ENCODE measurements around the gene PARD6G. TPM values are rescaled to one million over a fixed set of nuclear protein-coding genes. Genes with fewer than 3 reads are reported as not detected.

PARD6G gene
- total and polyA plus RNA-seq, 2 experiments from 2014 or later, result 8.2 to 11.8 TPM

DNA sequence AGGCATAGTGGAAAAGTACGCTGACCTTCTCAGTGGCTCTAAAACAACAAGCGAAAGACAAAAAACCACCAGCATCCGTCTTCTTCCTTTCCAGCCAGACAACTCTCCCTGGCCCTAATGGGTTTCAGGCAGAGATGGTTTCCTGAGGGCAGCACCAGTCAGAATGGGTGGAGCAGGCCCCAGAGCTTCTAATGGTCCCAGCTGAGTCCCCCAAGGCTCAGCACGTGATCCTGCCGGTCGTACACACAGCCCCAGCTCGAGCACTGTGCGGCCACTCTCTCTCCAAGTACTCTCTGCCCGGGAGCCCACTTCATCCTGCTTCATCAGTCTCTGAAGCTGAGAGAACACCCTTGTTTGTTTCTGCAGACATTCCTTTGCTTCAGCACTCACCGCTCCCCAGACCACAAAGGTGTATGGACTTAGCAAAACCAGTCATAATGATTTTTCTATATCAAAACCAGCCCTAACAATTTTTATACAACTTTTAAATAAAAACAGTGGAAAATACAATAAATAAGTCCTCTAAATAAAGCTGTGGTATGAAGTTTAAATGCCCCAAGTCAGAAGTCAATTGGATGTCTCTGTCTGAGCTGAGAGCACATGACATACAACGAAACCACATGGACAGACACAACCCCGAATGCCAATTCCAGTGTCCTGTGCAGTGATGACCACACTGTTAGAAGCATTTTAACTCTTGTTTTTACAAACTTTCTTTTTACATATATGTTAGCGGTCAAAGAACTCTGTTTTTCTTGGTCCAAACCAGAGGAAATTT, 63.9 kb downstream of the PARD6G start:
- TF ChIP-seq EZH2phosphoT487 (IDR thresholded peaks at IDR 0.05; ENCODE audit: low read depth, severe bottlenecking, unreplicated experiment) (no peak), EZH2 (IDR thresholded peaks at IDR 0.05; ENCODE audit: borderline replicate concordance) (no peak)
- TF ChIP-seq, protein P1, sequence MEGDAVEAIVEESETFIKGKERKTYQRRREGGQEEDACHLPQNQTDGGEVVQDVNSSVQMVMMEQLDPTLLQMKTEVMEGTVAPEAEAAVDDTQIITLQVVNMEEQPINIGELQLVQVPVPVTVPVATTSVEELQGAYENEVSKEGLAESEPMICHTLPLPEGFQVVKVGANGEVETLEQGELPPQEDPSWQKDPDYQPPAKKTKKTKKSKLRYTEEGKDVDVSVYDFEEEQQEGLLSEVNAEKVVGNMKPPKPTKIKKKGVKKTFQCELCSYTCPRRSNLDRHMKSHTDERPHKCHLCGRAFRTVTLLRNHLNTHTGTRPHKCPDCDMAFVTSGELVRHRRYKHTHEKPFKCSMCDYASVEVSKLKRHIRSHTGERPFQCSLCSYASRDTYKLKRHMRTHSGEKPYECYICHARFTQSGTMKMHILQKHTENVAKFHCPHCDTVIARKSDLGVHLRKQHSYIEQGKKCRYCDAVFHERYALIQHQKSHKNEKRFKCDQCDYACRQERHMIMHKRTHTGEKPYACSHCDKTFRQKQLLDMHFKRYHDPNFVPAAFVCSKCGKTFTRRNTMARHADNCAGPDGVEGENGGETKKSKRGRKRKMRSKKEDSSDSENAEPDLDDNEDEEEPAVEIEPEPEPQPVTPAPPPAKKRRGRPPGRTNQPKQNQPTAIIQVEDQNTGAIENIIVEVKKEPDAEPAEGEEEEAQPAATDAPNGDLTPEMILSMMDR (IDR thresholded peaks at IDR 0.05; ENCODE audit: poor library complexity), result no peak
- no peak overlapping the region for H2AFZ ChIP-seq
- no peaks in the 10 kb centered on the region for H3K4me1 ChIP-seq (ENCODE audit: insufficient read depth)
- H3K9me3 ChIP-seq (ENCODE audit: low read depth), result no peaks in the 10 kb centered on the region
- no peaks in the 10 kb centered on the region for H3K79me2 ChIP-seq
- H3K27ac ChIP-seq, result no peak overlapping the region
- 81% methylated on average over 13 of the region's 13 CpGs for WGBS (ENCODE audit: low lambda C conversion rate, missing lambda C conversion rate)
- H3K27me3 ChIP-seq, result no peaks in the 10 kb centered on the region
- H3K9me2 ChIP-seq (replicated peaks; ENCODE audit: insufficient read depth), result no peaks in the 10 kb centered on the region
- DNase-seq (ENCODE audit: low spot score), result no peak
- H3K4me2 ChIP-seq, result no peak overlapping the region
- H3K36me3 ChIP-seq (replicated peaks; ENCODE audit: insufficient read depth, low read depth), result no peaks in the 10 kb centered on the region
- no peaks in the 10 kb centered on the region for H4K20me1 ChIP-seq (ENCODE audit: insufficient read depth, poor library complexity, severe bottlenecking)
- no peak overlapping the region for H3K4me3 ChIP-seq

DNA sequence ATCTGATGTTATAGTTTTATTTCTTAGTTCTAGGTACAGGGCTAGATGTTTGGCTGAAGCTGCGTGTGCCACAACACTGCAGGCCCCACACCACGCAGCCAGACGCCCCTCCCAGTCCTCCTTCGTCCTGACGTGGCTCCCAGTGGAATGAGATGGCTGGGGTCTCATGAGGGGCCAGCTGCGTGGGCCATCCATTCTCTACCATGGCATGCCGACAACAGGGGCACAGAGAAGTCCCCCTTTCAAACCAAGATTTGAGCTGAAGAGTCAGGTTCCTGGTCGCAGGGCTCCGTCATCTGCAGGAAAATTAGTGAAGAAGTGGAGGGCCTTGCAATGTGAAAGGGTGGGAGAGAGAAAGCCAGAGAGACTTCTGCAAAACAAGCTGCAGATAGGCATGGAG, 64.5 kb downstream of the PARD6G start:
- 95% methylated on average over 9 of the region's 9 CpGs for WGBS (ENCODE audit: low lambda C conversion rate, missing lambda C conversion rate)
- Histone ChIP-seq H3K4me2 (no peak overlapping the region), H3K27ac (no peak overlapping the region), H3K9me3 (ENCODE audit: low read depth) (no peaks in the 10 kb centered on the region), H3K79me2 (no peaks in the 10 kb centered on the region), H3K4me3 (no peak overlapping the region), H2AFZ (no peak overlapping the region), H4K20me1 (ENCODE audit: insufficient read depth, poor library complexity, severe bottlenecking) (no peaks in the 10 kb centered on the region), H3K36me3 (replicated peaks; ENCODE audit: insufficient read depth, low read depth) (no peaks in the 10 kb centered on the region), H3K4me1 (ENCODE audit: insufficient read depth) (no peaks in the 10 kb centered on the region), H3K9me2 (replicated peaks; ENCODE audit: insufficient read depth) (no peaks in the 10 kb centered on the region), H3K27me3 (no peaks in the 10 kb centered on the region)
- TF ChIP-seq EZH2 (IDR thresholded peaks at IDR 0.05; ENCODE audit: borderline replicate concordance) (no peak), EZH2phosphoT487 (IDR thresholded peaks at IDR 0.05; ENCODE audit: low read depth, severe bottlenecking, unreplicated experiment) (no peak)
- TF ChIP-seq, protein P1 (IDR thresholded peaks at IDR 0.05; ENCODE audit: poor library complexity), result no peak
- DNase-seq (ENCODE audit: low spot score), result no peak

DNA sequence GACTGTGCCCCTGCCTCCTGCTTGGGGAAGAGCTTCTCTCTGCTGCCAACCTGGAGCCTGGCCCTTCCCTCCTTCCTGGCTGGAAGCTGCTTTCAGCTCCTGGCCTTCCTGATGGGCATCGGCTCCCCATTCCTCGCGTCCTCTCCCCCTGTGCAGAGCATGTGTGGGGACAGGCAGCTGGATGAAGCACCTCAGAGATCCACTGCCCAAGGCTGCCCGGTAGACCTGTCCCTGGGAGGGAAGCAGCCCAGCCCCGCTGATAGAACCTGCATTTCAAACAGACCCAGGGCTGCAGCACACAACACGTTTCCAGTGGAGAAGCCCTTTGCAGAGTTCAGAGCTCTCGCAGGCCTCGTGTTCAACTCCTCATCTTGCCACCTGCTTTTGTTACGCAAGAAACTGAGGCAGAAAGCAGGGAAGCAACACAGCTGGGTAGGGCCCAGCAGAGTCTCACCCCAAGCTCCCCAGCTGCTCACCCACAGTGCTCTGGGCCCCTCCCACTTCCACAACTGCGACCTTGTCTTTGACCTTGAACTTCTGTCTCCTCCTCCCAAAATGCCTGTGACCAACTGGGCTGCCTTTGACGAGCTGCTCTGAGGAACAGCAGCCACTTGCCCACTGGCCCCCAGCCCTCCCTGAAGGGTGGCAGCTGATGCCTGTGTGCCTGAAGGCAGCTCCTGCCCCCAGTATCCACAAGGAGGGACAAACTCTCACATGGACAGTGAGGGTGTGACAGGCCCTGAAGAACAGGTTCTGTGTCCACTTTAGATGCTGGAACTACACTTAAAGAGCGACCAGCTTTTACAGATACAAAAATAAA, 65.5 kb downstream of the PARD6G start:
- H3K79me2 ChIP-seq, result no peaks in the 10 kb centered on the region

More for the DNA sequence above, 65.5 kb downstream of the PARD6G start:
- WGBS (ENCODE audit: low lambda C conversion rate, missing lambda C conversion rate), result 89% methylated on average over 12 of the region's 12 CpGs
- no peaks in the 10 kb centered on the region for H3K9me2 ChIP-seq (replicated peaks; ENCODE audit: insufficient read depth)
- no peaks in the 10 kb centered on the region for H4K20me1 ChIP-seq (ENCODE audit: insufficient read depth, poor library complexity, severe bottlenecking)
- no peak overlapping the region for H3K27ac ChIP-seq
- H3K4me2 ChIP-seq, result no peak overlapping the region
- no peaks in the 10 kb centered on the region for H3K9me3 ChIP-seq (ENCODE audit: low read depth)
- H3K27me3 ChIP-seq, result no peaks in the 10 kb centered on the region
- H3K36me3 ChIP-seq (replicated peaks; ENCODE audit: insufficient read depth, low read depth), result no peaks in the 10 kb centered on the region
- H3K4me1 ChIP-seq (ENCODE audit: insufficient read depth), result no peaks in the 10 kb centered on the region
- DNase-seq (ENCODE audit: low spot score), result no peak
- TF ChIP-seq EZH2 (IDR thresholded peaks at IDR 0.05; ENCODE audit: borderline replicate concordance) (no peak), EZH2phosphoT487 (IDR thresholded peaks at IDR 0.05; ENCODE audit: low read depth, severe bottlenecking, unreplicated experiment) (no peak)
- TF ChIP-seq, protein P1 (IDR thresholded peaks at IDR 0.05; ENCODE audit: poor library complexity), result no peak
- no peak overlapping the region for H2AFZ ChIP-seq
- H3K4me3 ChIP-seq, result no peak overlapping the region
